ENCODE results near the gene PLCB4. TPM values are rescaled to one million over a fixed set of nuclear protein-coding genes. Genes with fewer than 3 reads are reported as not detected.

PLCB4 gene
- total and polyA plus RNA-seq, 2 donors (not counting 1 experiment from before 2014, with no cell fraction given), result 7.3 to 13.7 TPM

DNA sequence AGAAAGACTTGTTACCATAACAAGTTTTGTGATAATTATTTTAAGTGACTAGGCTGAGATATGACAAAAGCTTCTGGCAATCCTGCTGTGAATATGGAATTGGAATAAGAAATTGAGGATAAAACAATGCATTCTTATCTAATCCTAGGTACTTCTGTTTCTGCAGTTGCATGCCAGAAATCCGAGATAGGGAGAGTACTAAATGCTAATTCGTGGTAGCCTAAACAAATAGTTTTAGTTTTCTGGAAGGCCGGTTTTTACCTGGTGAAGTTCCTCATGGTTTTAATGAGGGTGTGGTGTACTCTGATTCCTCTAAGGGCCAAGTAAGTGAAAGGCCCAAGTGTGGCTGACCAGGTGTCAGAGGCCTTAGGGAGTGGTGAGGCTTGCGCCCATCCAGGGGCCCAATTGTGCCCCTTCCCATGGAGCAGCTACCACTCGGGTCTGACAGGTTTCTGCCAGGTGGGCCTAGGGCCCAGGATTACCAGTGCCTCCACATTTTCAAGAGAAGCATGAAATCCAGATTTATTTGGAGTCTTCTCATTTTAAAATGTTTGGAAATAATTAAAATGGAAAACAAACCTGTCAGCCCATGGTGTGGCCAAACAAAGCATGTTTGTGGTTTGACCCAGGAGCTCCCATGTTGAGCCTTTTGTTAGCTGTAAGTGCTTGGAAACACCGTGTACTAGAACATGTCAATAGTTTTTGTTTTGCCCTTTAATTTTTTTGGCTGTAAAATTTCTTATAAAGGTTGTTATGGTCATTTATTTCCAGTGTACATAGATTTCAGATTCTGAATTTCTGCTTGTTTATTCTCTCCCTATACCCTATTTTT lies 6.6 kb downstream of the PLCB4 start:
- no peaks in the 10 kb centered on the region for H3K27me3 ChIP-seq (ENCODE audit: control insufficient read depth, insufficient read depth, low read length)
- H3K4me2 ChIP-seq (ENCODE audit: extremely low read depth, insufficient read depth, low read length), result no peak overlapping the region
- H3K4me1 ChIP-seq (ENCODE audit: control insufficient read depth, extremely low read depth, insufficient read depth, low read length), result peaks cover 2% of the 10 kb centered on the region
- H4K20me1 ChIP-seq (ENCODE audit: control insufficient read depth, extremely low read depth, insufficient read depth, low read length), result no peaks in the 10 kb centered on the region
- H3K36me3 ChIP-seq (ENCODE audit: control insufficient read depth, insufficient read depth, low read length), result no peaks in the 10 kb centered on the region
- no peak overlapping the region for H3K9ac ChIP-seq (ENCODE audit: insufficient read depth, low read length)
- TF ChIP-seq, protein P1, sequence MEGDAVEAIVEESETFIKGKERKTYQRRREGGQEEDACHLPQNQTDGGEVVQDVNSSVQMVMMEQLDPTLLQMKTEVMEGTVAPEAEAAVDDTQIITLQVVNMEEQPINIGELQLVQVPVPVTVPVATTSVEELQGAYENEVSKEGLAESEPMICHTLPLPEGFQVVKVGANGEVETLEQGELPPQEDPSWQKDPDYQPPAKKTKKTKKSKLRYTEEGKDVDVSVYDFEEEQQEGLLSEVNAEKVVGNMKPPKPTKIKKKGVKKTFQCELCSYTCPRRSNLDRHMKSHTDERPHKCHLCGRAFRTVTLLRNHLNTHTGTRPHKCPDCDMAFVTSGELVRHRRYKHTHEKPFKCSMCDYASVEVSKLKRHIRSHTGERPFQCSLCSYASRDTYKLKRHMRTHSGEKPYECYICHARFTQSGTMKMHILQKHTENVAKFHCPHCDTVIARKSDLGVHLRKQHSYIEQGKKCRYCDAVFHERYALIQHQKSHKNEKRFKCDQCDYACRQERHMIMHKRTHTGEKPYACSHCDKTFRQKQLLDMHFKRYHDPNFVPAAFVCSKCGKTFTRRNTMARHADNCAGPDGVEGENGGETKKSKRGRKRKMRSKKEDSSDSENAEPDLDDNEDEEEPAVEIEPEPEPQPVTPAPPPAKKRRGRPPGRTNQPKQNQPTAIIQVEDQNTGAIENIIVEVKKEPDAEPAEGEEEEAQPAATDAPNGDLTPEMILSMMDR (conservative IDR thresholded peaks at IDR 0.05 in 1 of 2, IDR thresholded peaks at IDR 0.05 in 1 of 2; ENCODE audit: low read depth in 1 of 2, low read length in 2 of 2), result no peak
- no peak for TF ChIP-seq EZH2 (IDR thresholded peaks at IDR 0.05; ENCODE audit: low read length, missing control alignments)
- H3K27ac ChIP-seq (ENCODE audit: insufficient read depth, low read length), result no peak overlapping the region
- no peak for DNase-seq (ENCODE audit: low read depth in 2 of 2)
- no peak overlapping the region for H3K4me3 ChIP-seq (replicated peaks in 1 of 4; ENCODE audit: control extremely low read depth in 1 of 4, insufficient read depth in 1 of 4, low read depth in 3 of 4, low read length in 4 of 4)
- H3K79me2 ChIP-seq (ENCODE audit: control insufficient read depth, insufficient read depth, low read length), result peaks cover 9% of the 10 kb centered on the region
- H2AFZ ChIP-seq (ENCODE audit: low read length), result no peak overlapping the region
- H3K9me3 ChIP-seq (ENCODE audit: control insufficient read depth, insufficient read depth, low read depth, low read length), result no peaks in the 10 kb centered on the region

DNA sequence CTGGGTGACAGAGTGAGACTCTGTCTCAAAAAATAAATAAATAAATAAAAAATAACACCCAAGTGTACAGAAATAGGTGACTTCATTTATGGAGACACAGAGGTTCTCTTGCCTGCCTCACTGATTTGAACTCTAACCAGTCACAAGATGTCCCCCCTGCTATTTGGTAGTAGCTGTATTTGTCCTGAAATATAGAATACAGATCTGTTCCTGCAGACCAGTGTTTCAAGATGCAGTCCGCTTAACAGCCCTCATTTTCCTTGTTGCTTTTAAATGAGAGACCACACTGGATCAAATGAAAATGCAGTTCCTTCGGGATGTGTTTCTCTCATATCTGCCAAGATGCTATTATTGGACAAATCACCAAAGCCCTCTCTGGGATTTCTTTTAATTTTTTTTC lies 7.6 kb downstream of the PLCB4 start:
- no peaks in the 10 kb centered on the region for H3K27me3 ChIP-seq (ENCODE audit: control insufficient read depth, insufficient read depth, low read length)
- H3K9ac ChIP-seq (ENCODE audit: insufficient read depth, low read length), result no peak overlapping the region
- peaks cover 4% of the 10 kb centered on the region for H3K79me2 ChIP-seq (ENCODE audit: control insufficient read depth, insufficient read depth, low read length)
- H3K36me3 ChIP-seq (ENCODE audit: control insufficient read depth, insufficient read depth, low read length), result no peaks in the 10 kb centered on the region
- H2AFZ ChIP-seq (ENCODE audit: low read length), result no peak overlapping the region
- no peak overlapping the region for H3K4me3 ChIP-seq (replicated peaks in 1 of 4; ENCODE audit: control extremely low read depth in 1 of 4, insufficient read depth in 1 of 4, low read depth in 3 of 4, low read length in 4 of 4)
- no peak overlapping the region for H3K27ac ChIP-seq (ENCODE audit: insufficient read depth, low read length)
- H3K9me3 ChIP-seq (ENCODE audit: control insufficient read depth, insufficient read depth, low read depth, low read length), result no peaks in the 10 kb centered on the region
- H3K4me2 ChIP-seq (ENCODE audit: extremely low read depth, insufficient read depth, low read length), result no peak overlapping the region
- no peaks in the 10 kb centered on the region for H4K20me1 ChIP-seq (ENCODE audit: control insufficient read depth, extremely low read depth, insufficient read depth, low read length)
- no peak for DNase-seq (ENCODE audit: low read depth in 2 of 2)
- TF ChIP-seq EZH2 (IDR thresholded peaks at IDR 0.05; ENCODE audit: low read length, missing control alignments), result no peak
- TF ChIP-seq, protein P1 (conservative IDR thresholded peaks at IDR 0.05 in 1 of 2, IDR thresholded peaks at IDR 0.05 in 1 of 2; ENCODE audit: low read depth in 1 of 2, low read length in 2 of 2), result no peak
- peaks cover 5% of the 10 kb centered on the region for H3K4me1 ChIP-seq (ENCODE audit: control insufficient read depth, extremely low read depth, insufficient read depth, low read length)

DNA sequence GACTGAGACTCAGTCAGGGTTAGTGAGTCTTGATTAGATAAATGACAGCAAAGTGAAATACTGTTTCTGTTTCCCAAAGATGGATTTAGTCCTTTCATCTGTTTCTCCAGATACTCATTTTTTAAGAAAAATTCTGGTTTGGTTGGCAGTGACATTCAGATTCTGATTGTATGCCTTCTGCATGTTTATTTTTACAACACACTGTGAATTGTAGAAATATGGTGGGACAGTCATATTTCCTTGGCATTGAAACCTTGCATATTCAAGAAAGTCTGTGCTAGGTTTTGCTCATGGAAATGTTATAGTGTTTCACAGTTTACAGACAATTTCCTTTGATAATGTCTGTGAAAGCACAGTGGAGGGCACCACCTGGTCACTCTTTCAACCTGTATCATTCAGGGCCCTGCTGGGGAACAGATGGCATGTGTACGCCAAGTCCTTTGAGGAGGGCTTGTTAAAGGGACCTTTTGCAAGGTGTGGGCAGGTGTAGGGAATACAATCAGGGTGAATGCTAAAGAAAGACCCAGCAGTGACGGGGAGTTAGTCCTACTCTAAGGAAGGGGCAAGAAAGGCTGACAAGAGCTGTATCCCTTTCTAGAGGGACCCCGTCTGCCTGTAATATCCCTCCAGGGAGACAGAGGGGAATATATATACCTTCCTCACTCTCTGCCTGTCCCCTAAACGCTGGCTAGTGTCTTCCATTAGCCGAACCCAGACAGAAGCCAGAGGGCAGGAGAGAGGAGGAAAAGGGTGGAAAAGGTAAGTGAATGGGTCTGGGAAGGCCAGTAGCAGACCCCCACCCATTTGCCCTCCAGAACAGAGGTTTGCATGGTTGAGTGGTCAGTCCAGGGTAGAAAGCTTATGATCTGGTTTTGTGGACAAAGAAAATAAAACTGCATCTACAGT lies 10.2 kb downstream of the PLCB4 start:
- H3K4me1 ChIP-seq (ENCODE audit: control insufficient read depth, extremely low read depth, insufficient read depth, low read length), result peaks cover 3% of the 10 kb centered on the region
- DNase-seq (ENCODE audit: low read depth in 2 of 2), result no peak
- H4K20me1 ChIP-seq (ENCODE audit: control insufficient read depth, extremely low read depth, insufficient read depth, low read length), result no peaks in the 10 kb centered on the region
- no peak overlapping the region for H3K9ac ChIP-seq (ENCODE audit: insufficient read depth, low read length)
- H3K27me3 ChIP-seq (ENCODE audit: control insufficient read depth, insufficient read depth, low read length), result no peaks in the 10 kb centered on the region
- no peaks in the 10 kb centered on the region for H3K79me2 ChIP-seq (ENCODE audit: control insufficient read depth, insufficient read depth, low read length)
- no peaks in the 10 kb centered on the region for H3K36me3 ChIP-seq (ENCODE audit: control insufficient read depth, insufficient read depth, low read length)
- H3K4me3 ChIP-seq (replicated peaks in 1 of 4; ENCODE audit: control extremely low read depth in 1 of 4, insufficient read depth in 1 of 4, low read depth in 3 of 4, low read length in 4 of 4), result no peak overlapping the region
- no peak overlapping the region for H3K27ac ChIP-seq (ENCODE audit: insufficient read depth, low read length)
- H2AFZ ChIP-seq (ENCODE audit: low read length), result no peak overlapping the region
- no peaks in the 10 kb centered on the region for H3K9me3 ChIP-seq (ENCODE audit: control insufficient read depth, insufficient read depth, low read depth, low read length)
- TF ChIP-seq EZH2 (IDR thresholded peaks at IDR 0.05; ENCODE audit: low read length, missing control alignments), result no peak
- TF ChIP-seq, protein P1 (conservative IDR thresholded peaks at IDR 0.05 in 1 of 2, IDR thresholded peaks at IDR 0.05 in 1 of 2; ENCODE audit: low read depth in 1 of 2, low read length in 2 of 2), result no peak
- H3K4me2 ChIP-seq (ENCODE audit: extremely low read depth, insufficient read depth, low read length), result no peak overlapping the region

Data from fibroblast of lung (primary cell).